Neural progenitor cell (in vitro differentiated cells): ENCODE measurements around the gene CTRL. TPM values are rescaled to one million over a fixed set of nuclear protein-coding genes. Genes with fewer than 3 reads are reported as not detected.

Source experiments
- DNase-seq: peaks from one replicate; pipeline ENCODE4 v3.0.0-alpha.2; 2016; ENCODE audit warnings: low spot score
- H2AFZ ChIP-seq: fragments of 200-600 bp; sonication (generic); replicated peaks from 2 replicates; pipeline ENCODE4 v1.6.1; 2016; ENCODE audit warnings: antibody characterized with exemption
- H3F3A ChIP-seq: fragments of 200-600 bp; sonication (generic); 2 replicates; pipeline ENCODE4 v1.6.1; 2016; ENCODE audit warnings: antibody characterized with exemption, low read depth
- H3K27ac ChIP-seq: fragments of 200-600 bp; sonication (generic); 2 replicates; pipeline ENCODE4 v1.5.1; 2016; ENCODE audit warnings: mild to moderate bottlenecking
- H3K27me3 ChIP-seq: fragments of 200-600 bp; sonication (generic); 2 replicates; pipeline ENCODE4 v1.6.1; 2016; ENCODE audit warnings: mild to moderate bottlenecking, moderate library complexity
- H3K36me3 ChIP-seq: fragments of 200-600 bp; sonication (generic); 2 replicates; pipeline ENCODE4 v1.5.1; 2016
- H3K4me1 ChIP-seq: fragments of 200-600 bp; sonication (generic); 2 replicates; pipeline ENCODE4 v1.6.1; 2016; ENCODE audit warnings: mixed run types
- H3K4me2 ChIP-seq: fragments of 200-600 bp; sonication (generic); 2 replicates; pipeline ENCODE4 v1.6.1; 2016
- H3K4me3 ChIP-seq: fragments of 200-600 bp; sonication (generic); 2 replicates; pipeline ENCODE4 v1.5.1; 2016
- H3K79me2 ChIP-seq: fragments of 200-600 bp; sonication (generic); 2 replicates; pipeline ENCODE4 v1.6.1; 2016; ENCODE audit warnings: low read depth
- H3K9ac ChIP-seq: fragments of 200-600 bp; sonication (generic); 2 replicates; pipeline ENCODE4 v1.6.1; 2016
- H3K9me3 ChIP-seq: fragments of 200-600 bp; sonication (generic); 2 replicates; pipeline ENCODE4 v1.5.1; 2016; ENCODE audit warnings: low read depth
- H4K20me1 ChIP-seq: fragments of 200-600 bp; sonication (generic); 2 replicates; pipeline ENCODE4 v1.6.1; 2016; ENCODE audit warnings: low read depth
- H3K27ac Mint-ChIP-seq: 3 replicates; pipeline ENCODE4 v1.8.0; 2021; ENCODE audit warnings: mixed read lengths
- H3K27me3 Mint-ChIP-seq: 2 replicates; pipeline ENCODE4 v1.8.0; 2022; ENCODE audit warnings: low read depth, mild to moderate bottlenecking, inconsistent platforms, moderate library complexity, mixed read lengths; ENCODE audit not compliant: insufficient read depth
- H3K36me3 Mint-ChIP-seq: 3 replicates; pipeline ENCODE4 v1.8.0; 2021; ENCODE audit warnings: mixed read lengths
- H3K4me1 Mint-ChIP-seq: 3 replicates; pipeline ENCODE4 v1.8.0; 2021; ENCODE audit warnings: mixed read lengths
- H3K4me3 Mint-ChIP-seq: 3 replicates; pipeline ENCODE4 v1.8.0; 2021; ENCODE audit warnings: mild to moderate bottlenecking, moderate library complexity, mixed read lengths
- H3K9me3 Mint-ChIP-seq: 3 replicates; pipeline ENCODE4 v1.8.0; 2020; ENCODE audit warnings: mixed read lengths
- EZH2 ChIP-seq: fragments of 200-600 bp; sonication (generic); IDR thresholded peaks from 2 replicates; pipeline ENCODE4 v1.6.1; 2017; ENCODE audit warnings: antibody characterized with exemption, mild to moderate bottlenecking, moderate library complexity
- EZH2phosphoT487 ChIP-seq: fragments of 200-600 bp; sonication (generic); IDR thresholded peaks from 2 replicates; pipeline ENCODE4 v1.6.1; 2017; ENCODE audit warnings: antibody characterized with exemption
- total RNA-seq: library from RNA; depleted of rRNA; stranded (reverse); fragments of >200 nt; gene quantifications from 2 replicates; pipeline ENCODE4 v1.2.3, GENCODE V29; 2015; ENCODE audit warnings: low replicate concordance
- TF ChIP-seq, protein P1 (sequence below): fragments of 200-600 bp; sonication (generic); IDR thresholded peaks from 2 replicates; pipeline ENCODE4 v1.5.1; 2017; ENCODE audit warnings: antibody characterized with exemption, mild to moderate bottlenecking

The CTRL gene
- total RNA-seq, 1 donor from 2014 or later = 0.45 TPM

DNA sequence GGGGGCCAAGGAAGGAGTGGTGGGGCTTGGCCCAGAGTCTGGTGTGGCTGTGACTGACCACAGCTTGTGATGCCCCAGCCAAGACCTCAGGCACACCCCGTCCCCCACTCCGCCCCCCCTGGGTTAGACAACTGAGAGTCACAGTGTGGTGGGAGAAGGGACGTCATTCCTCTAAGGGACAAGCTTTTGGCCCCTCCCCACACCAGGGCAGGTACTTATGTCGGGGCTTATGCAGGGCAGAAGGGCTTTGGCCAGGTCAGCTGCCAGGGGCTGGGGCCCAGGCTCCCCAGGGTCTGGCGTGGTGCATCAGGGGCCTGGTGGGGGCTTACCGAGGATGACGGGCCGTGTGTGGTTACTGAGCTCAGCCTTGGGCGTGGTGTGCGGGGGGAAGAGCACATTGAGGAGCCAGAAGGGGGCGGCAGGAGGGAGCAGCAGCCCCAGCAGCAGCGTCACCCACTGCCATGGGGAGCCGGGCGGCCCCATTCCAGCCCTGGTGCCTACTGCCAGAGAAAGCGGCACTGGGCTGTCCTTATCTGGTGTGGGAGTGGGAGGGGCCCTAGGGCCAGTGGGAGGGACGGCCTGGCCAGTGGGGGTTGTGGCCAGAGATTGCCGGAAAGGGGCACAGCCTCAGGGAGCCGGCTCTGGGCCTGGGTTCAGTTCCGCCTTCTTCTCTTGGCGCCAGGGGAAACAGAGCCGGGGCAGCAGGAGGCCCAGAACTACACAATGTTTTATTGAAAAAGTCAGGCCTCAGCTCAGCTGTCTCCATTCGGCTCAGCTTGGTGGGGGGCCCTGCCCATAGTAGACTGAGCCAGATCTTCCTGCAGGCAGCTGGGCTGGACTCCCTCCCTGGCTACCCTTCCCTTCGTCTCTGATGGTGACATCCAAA is 12.2 kb upstream of the CTRL start, which contains the start of gene LCAT:
TSS of gene LCAT (minus strand) at position 502 of the 886 bp plus-strand sequence. CDS start at position 483, 19 bp downstream.
- Histone ChIP-seq H3K27ac (peak within 1 kb of the TSS; percentile 78), H3K36me3 (no peaks in the 10 kb centered on the region), H3F3A (peaks cover 36% of the 10 kb centered on the region), H3K4me2 (peak within 1 kb of the TSS; percentile 57), H3K27me3 (no peaks in the 10 kb centered on the region), H3K9me3 (no peaks in the 10 kb centered on the region), H3K9ac (no peak within 1 kb of the TSS), H3K4me1 (peaks cover 16% of the 10 kb centered on the region), H2AFZ (no peak within 1 kb of the TSS), H3K79me2 (no peaks in the 10 kb centered on the region), H4K20me1 (peaks cover 37% of the 10 kb centered on the region), H3K4me3 (no peak within 1 kb of the TSS)
- Mint-ChIP-seq H3K27ac (peak within 1 kb of the TSS; percentile 50), H3K27me3 (peaks cover 6% of the 10 kb centered on the region), H3K36me3 (peaks cover under 1% of the 10 kb centered on the region), H3K4me3 (peak within 1 kb of the TSS; percentile 38), H3K9me3 (no peaks in the 10 kb centered on the region), H3K4me1 (peaks cover 20% of the 10 kb centered on the region)
- TF ChIP-seq, protein P1, sequence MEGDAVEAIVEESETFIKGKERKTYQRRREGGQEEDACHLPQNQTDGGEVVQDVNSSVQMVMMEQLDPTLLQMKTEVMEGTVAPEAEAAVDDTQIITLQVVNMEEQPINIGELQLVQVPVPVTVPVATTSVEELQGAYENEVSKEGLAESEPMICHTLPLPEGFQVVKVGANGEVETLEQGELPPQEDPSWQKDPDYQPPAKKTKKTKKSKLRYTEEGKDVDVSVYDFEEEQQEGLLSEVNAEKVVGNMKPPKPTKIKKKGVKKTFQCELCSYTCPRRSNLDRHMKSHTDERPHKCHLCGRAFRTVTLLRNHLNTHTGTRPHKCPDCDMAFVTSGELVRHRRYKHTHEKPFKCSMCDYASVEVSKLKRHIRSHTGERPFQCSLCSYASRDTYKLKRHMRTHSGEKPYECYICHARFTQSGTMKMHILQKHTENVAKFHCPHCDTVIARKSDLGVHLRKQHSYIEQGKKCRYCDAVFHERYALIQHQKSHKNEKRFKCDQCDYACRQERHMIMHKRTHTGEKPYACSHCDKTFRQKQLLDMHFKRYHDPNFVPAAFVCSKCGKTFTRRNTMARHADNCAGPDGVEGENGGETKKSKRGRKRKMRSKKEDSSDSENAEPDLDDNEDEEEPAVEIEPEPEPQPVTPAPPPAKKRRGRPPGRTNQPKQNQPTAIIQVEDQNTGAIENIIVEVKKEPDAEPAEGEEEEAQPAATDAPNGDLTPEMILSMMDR = peak; percentile 20
- TF ChIP-seq EZH2 = no peak
- TF ChIP-seq EZH2phosphoT487 = no peak
- peak; percentile 38 for DNase-seq

DNA sequence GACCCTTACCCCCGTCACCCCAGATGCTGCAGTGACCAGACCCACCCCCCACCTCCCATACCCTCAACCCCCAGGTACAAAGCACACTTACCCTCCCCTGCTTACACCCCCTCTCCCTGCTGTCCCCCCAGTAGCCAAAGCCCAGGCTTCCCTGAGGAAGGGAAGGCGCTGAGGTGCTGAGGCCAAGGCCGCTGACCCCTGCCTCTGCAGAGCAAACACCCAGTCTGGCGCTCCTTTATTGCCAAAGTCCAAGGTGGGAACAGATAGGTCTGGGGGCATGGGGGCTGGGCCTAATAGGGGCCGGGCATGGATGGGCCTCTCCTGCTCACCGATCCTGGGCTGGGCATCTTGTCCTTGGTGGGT is 11.6 kb upstream of the CTRL start:
- no peak overlapping the region for H3K27ac ChIP-seq
- peaks cover 1% of the 10 kb centered on the region for H3K36me3 Mint-ChIP-seq
- no peaks in the 10 kb centered on the region for H3K27me3 ChIP-seq
- peaks cover 16% of the 10 kb centered on the region for H3K4me1 ChIP-seq
- no peak overlapping the region for H3K4me3 ChIP-seq
- H3K27me3 Mint-ChIP-seq = peaks cover 4% of the 10 kb centered on the region
- DNase-seq = no peak
- TF ChIP-seq EZH2phosphoT487 (no peak), EZH2 (no peak)
- TF ChIP-seq, protein P1 = no peak
- H3K4me2 ChIP-seq = no peak overlapping the region
- H3F3A ChIP-seq = peaks cover 36% of the 10 kb centered on the region
- no peaks in the 10 kb centered on the region for H3K9me3 ChIP-seq
- H3K79me2 ChIP-seq = no peaks in the 10 kb centered on the region
- H3K36me3 ChIP-seq = no peaks in the 10 kb centered on the region
- no peak overlapping the region for H3K4me3 Mint-ChIP-seq
- no peak overlapping the region for H3K9ac ChIP-seq
- H3K9me3 Mint-ChIP-seq = no peaks in the 10 kb centered on the region
- H2AFZ ChIP-seq = no peak overlapping the region
- peaks cover 37% of the 10 kb centered on the region for H4K20me1 ChIP-seq
- peaks cover 20% of the 10 kb centered on the region for H3K4me1 Mint-ChIP-seq
- peak overlapping the region; percentile 33 for H3K27ac Mint-ChIP-seq

DNA sequence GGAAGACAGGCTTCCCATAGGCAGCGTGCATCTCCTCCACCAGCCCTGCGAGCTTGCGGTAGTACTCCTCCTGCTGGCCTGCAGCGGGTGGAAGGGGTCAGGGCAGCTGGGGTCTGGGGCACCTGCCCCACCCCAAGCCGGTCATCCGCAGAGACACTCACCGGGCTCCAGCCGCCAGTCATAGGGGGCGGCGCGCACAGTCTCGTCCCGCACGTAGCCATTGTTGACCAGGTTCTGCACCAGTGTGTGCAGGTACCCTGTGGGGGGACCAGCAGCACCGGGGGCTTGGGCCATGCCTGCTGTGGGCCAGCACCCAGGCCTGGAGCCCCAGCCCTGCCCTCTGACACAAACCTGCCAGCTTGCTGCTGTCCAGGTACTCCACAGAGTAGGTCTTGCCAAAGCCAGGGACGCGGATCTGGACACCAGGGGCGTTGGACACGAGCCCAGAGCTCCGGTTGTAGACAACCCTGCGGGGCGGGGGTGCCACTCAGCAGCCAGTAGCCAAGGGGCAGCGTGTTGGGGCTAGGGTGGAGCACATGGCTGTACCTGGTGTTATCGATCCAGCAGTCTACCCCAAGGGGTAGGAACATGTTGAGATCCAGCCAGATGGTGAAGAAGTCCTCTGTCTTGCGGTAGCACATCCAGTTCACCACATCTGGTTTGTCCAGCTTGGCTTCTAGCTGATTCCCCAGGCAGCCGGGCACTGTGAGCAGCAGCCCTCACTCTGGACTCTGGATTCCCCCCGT is 11.0 kb upstream of the CTRL start:
- Histone ChIP-seq H3K27me3 (no peaks in the 10 kb centered on the region), H3K4me1 (peaks cover 16% of the 10 kb centered on the region), H3K79me2 (no peaks in the 10 kb centered on the region), H3K9me3 (no peaks in the 10 kb centered on the region), H2AFZ (no peak overlapping the region), H3K4me3 (no peak overlapping the region), H3F3A (peaks cover 36% of the 10 kb centered on the region), H4K20me1 (peaks cover 37% of the 10 kb centered on the region), H3K27ac (no peak overlapping the region), H3K9ac (no peak overlapping the region), H3K4me2 (no peak overlapping the region), H3K36me3 (no peaks in the 10 kb centered on the region)
- Mint-ChIP-seq H3K27ac (no peak overlapping the region), H3K27me3 (peaks cover 3% of the 10 kb centered on the region), H3K4me1 (peaks cover 20% of the 10 kb centered on the region), H3K9me3 (no peaks in the 10 kb centered on the region), H3K4me3 (no peak overlapping the region), H3K36me3 (peaks cover 1% of the 10 kb centered on the region)
- no peak for TF ChIP-seq EZH2phosphoT487
- TF ChIP-seq, protein P1 = no peak
- TF ChIP-seq EZH2 = no peak
- DNase-seq = no peak
